HepG2 (cell line): ENCODE results near the gene IQCC. TPM values are rescaled to one million over a fixed set of nuclear protein-coding genes. Genes with fewer than 3 reads are reported as not detected.

ENCODE experiments used
- ATF1 ChIP-seq: IDR thresholded peaks from 2 replicates; pipeline ENCODE4 v1.6.1; 2016; ENCODE audit warnings: mild to moderate bottlenecking, control low read depth
- ATRX ChIP-seq: sonication (generic); formaldehyde crosslinking; IDR thresholded peaks from 2 replicates; pipeline ENCODE4 v1.4.0; 2020; ENCODE audit warnings: missing genetic modification reagents, borderline replicate concordance
- EZH2 ChIP-seq: conservative IDR thresholded peaks from 2 replicates; pipeline ENCODE4 v1.6.1; 2012; ENCODE audit warnings: mild to moderate bottlenecking, low read depth, low read length, moderate library complexity
- GABPB1 ChIP-seq: IDR thresholded peaks from 2 replicates; pipeline ENCODE4 v1.6.1; 2016; ENCODE audit warnings: mild to moderate bottlenecking, missing genetic modification reagents, moderate library complexity, missing compliant biosample characterization
- KDM5A ChIP-seq: fragments of 200-600 bp; sonication (generic); IDR thresholded peaks from 2 replicates; pipeline ENCODE4 v1.7.0; 2018; ENCODE audit warnings: antibody characterized with exemption, mild to moderate bottlenecking, low read length, borderline replicate concordance
- MNT ChIP-seq: fragments of 450-650 bp; IDR thresholded peaks from 2 replicates; pipeline ENCODE4 v1.6.1; 2016
- NCOA2 ChIP-seq: sonication (generic); formaldehyde crosslinking; IDR thresholded peaks from 2 replicates; pipeline ENCODE4 v1.8.0; 2022; ENCODE audit warnings: inconsistent platforms
- RERE ChIP-seq: IDR thresholded peaks from 2 replicates; pipeline ENCODE4 v1.6.1; 2016; ENCODE audit warnings: low read depth, missing genetic modification reagents, missing compliant biosample characterization
- SPEN ChIP-seq: sonication (generic); formaldehyde crosslinking; IDR thresholded peaks from 2 replicates; pipeline ENCODE4 v1.5.1; 2020; ENCODE audit warnings: low read depth, mild to moderate bottlenecking, missing genetic modification reagents
- STAT5B ChIP-seq: sonication (generic); formaldehyde crosslinking; IDR thresholded peaks from 2 replicates; pipeline ENCODE4 v1.4.0; 2020; ENCODE audit warnings: missing genetic modification reagents
- ZFP90 ChIP-seq: sonication (generic); formaldehyde crosslinking; IDR thresholded peaks from 2 replicates; pipeline ENCODE4 v1.8.0; 2022; ENCODE audit warnings: missing genetic modification reagents, mild to moderate bottlenecking, inconsistent platforms, borderline replicate concordance
- ZNF225 ChIP-seq: sonication (generic); formaldehyde crosslinking; IDR thresholded peaks from 2 replicates; pipeline ENCODE4 v1.4.0; 2020; ENCODE audit warnings: mild to moderate bottlenecking, missing genetic modification reagents
- ZNF629 ChIP-seq: sonication (generic); formaldehyde crosslinking; conservative IDR thresholded peaks from 2 replicates; pipeline ENCODE4 v1.5.0; 2020; ENCODE audit warnings: missing genetic modification reagents
- ZNF652 ChIP-seq: IDR thresholded peaks from 2 replicates; pipeline ENCODE4 v1.6.1; 2016; ENCODE audit warnings: low read depth, borderline replicate concordance
- ZNF691 ChIP-seq: sonication (generic); formaldehyde crosslinking; IDR thresholded peaks from 2 replicates; pipeline ENCODE4 v1.4.0; 2020; ENCODE audit warnings: missing genetic modification reagents, low read depth, mild to moderate bottlenecking, borderline replicate concordance
- ZNF800 ChIP-seq: sonication (generic); formaldehyde crosslinking; IDR thresholded peaks from 2 replicates; pipeline ENCODE4 v1.4.0; 2020; ENCODE audit warnings: missing genetic modification reagents
- ZNF891 ChIP-seq: sonication (generic); formaldehyde crosslinking; IDR thresholded peaks from 2 replicates; pipeline ENCODE4 v1.5.0; 2020; ENCODE audit warnings: mild to moderate bottlenecking, missing genetic modification reagents
- ZSCAN20 ChIP-seq: sonication (generic); formaldehyde crosslinking; IDR thresholded peaks from 2 replicates; pipeline ENCODE4 v1.4.0; 2020; ENCODE audit warnings: missing genetic modification reagents, mild to moderate bottlenecking, borderline replicate concordance
- ZSCAN25 ChIP-seq: sonication (generic); formaldehyde crosslinking; IDR thresholded peaks from 2 replicates; pipeline ENCODE4 v1.8.0; 2022; ENCODE audit warnings: mild to moderate bottlenecking, missing genetic modification reagents
- polyA plus RNA-seq, 8 experiments: library from polyadenylated mRNA; depleted of rRNA in 3 of 8; stranded (reverse) in 7 of 8; unstranded in 1 of 8; fragments of >200 nt; fragmentation: Illumina TruSeq in 4 of 8; extraction: Trizol in 4 of 8; gene quantifications; 2 replicates each; pipeline versions ENCODE4 v1.2.1 to v1.2.3, GENCODE V29; 2011 to 2016; ENCODE audit warnings: low read depth in 4 of 8, missing spikeins in 1 of 8, mixed read lengths in 1 of 8; ENCODE audit not compliant: insufficient read depth in 1 of 8
- total RNA-seq, 5 experiments: library from RNA; depleted of rRNA; stranded (reverse); fragments of >200 nt; fragmentation: Illumina TruSeq; extraction: Trizol; gene quantifications; 2 replicates each; pipeline ENCODE4 v1.2.3, GENCODE V29; 2016; ENCODE audit warnings: low read depth in 1 of 5

The IQCC gene
- total and polyA plus RNA-seq, 2 of the 13 experiments (the other 11 are each of a cell fraction or from before 2014, with no cell fraction given) = 1.7 to 3.0 TPM

GRCh38 chr1:32205401-32206370, at the start of gene IQCC (continued):
- TF ChIP-seq ZNF800 (CRISPR knock-in tag) (no peak), ZSCAN20 (CRISPR knock-in tag) (no peak), ZSCAN25 (CRISPR knock-in tag) (no peak), SPEN (CRISPR knock-in tag) (peak; percentile 70; the same call in 1 of the 2 replicates), ZNF891 (CRISPR knock-in tag) (no peak; the same call in 1 of the 2 replicates), ATRX (CRISPR knock-in tag) (no peak), RERE (CRISPR knock-in tag) (no peak), ZNF691 (CRISPR knock-in tag) (no peak), STAT5B (no peak), ATF1 (CRISPR knock-in tag) (peak; percentile 88), ZNF225 (CRISPR knock-in tag) (no peak), GABPB1 (CRISPR knock-in tag) (peak; percentile 72), NCOA2 (no peak), EZH2 (no peak), ZNF629 (CRISPR knock-in tag) (no peak), MNT (no peak), ZNF652 (no peak), KDM5A (no peak), ZFP90 (CRISPR knock-in tag) (no peak)
